ENCODE results near the gene MORN1. TPM values are rescaled to one million over a fixed set of nuclear protein-coding genes. Genes with fewer than 3 reads are reported as not detected.

Gene MORN1
- total and polyA plus RNA-seq, 2 of the 8 experiments (the other 6 are each of a cell fraction or from before 2014, with no cell fraction given): 5.0 to 9.1 TPM

DNA sequence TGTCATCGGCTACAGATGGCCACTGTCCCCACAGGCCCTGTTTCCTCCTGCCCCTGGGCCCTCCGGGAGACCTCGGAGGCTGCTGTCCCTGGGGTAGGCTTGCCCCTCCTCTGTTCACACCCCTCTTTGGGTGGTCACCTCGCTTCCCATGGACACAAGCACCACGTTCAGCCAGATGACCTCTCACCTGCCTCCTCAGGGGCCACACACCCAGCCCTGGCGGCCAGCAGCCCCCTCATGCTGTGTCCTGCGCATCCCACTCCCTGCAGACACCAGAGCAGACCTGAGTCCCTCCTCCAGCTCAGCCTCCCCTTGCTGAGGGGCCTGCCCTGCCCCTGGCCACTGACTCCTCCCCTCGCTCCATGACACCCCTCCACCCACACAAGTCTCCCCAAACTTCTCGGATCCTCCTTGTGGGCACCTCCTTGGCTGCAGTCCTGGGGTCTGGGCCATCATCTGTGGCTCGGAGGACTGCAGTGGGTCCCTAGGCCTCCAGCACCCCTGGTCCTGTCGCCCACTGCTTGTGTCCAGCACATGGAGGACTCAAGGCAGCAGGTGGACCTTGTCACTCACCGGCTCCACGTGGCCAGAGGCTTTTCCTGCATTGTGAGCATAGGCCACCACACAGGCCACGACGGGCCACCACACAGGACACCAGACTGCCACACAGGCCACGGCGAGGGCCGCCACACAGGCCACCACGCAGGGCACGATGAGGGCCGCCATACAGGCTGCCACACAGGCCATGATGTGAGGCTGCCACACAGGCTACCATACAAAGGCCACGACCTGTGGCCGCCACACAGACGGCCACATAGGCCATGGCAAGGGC is 51.1 kb downstream of the MORN1 start:
- DNase-seq (ENCODE audit: low read depth in 1 of 2, low spot score in 2 of 2): no peak
- peak; percentile 81 for TF ChIP-seq EGR1 (IDR thresholded peaks at IDR 0.05; ENCODE audit: borderline replicate concordance, low read depth, low read length)
- TF ChIP-seq FOSL1 (IDR thresholded peaks at IDR 0.05; ENCODE audit: insufficient read depth, low read depth, low read length): peak; percentile 62; the same call in 1 of the 2 replicates
- TF ChIP-seq SUZ12 (IDR thresholded peaks at IDR 0.05; ENCODE audit: low read length): no peak
- no peaks in the 10 kb centered on the region for H3K4me1 ChIP-seq (replicated peaks in 1 of 4; ENCODE audit: control insufficient read depth in 3 of 4, insufficient read depth in 4 of 4, low read length in 3 of 4)
- H3K4me2 ChIP-seq (ENCODE audit: insufficient read depth in 1 of 2, low read depth in 2 of 2, low read length in 2 of 2): no peak overlapping the region
- no peak overlapping the region for H2AK5ac ChIP-seq (ENCODE audit: low read depth, low read length)
- H3K79me1 ChIP-seq (ENCODE audit: low read depth, low read length): no peaks in the 10 kb centered on the region
- no peak overlapping the region for H2BK12ac ChIP-seq (ENCODE audit: low read depth, low read length)
- CTCF ChIA-PET (ENCODE audit: partially characterized antibody): interaction anchor here (1.5 to 1.7 kb wide), 2 partner anchors 41 kb away, joined by 3 to 5 read pairs; no protein-coding TSS in a partner anchor
- H3K27me3 ChIP-seq (replicated peaks in 1 of 4; ENCODE audit: control insufficient read depth in 3 of 4, extremely low read depth in 1 of 4, insufficient read depth in 3 of 4, low read length in 3 of 4): no peaks in the 10 kb centered on the region
- H3K9ac ChIP-seq (replicated peaks in 1 of 4; ENCODE audit: extremely low read depth in 1 of 4, low read depth in 3 of 4, low read length in 3 of 4): no peak overlapping the region
- no peak overlapping the region for H2BK15ac ChIP-seq (ENCODE audit: low read length)
- no peaks in the 10 kb centered on the region for H3K9me3 ChIP-seq (ENCODE audit: insufficient read depth in 2 of 2, low read depth in 1 of 2, low read length in 1 of 2)
- FAIRE-seq: no peak
- no peak overlapping the region for H2BK120ac ChIP-seq (replicated peaks; ENCODE audit: low read depth, low read length)
- H3K27ac ChIP-seq (ENCODE audit: low read depth, low read length): no peak overlapping the region
- H4K91ac ChIP-seq (replicated peaks; ENCODE audit: insufficient read length, low read length): no peak overlapping the region
- H3K56ac ChIP-seq (replicated peaks; ENCODE audit: insufficient read length, low read depth, low read length): no peak overlapping the region
- H2BK20ac ChIP-seq (ENCODE audit: low read length): no peak overlapping the region
- no peak overlapping the region for H4K5ac ChIP-seq (ENCODE audit: insufficient read length, low read depth, low read length)
- H3K23me2 ChIP-seq (ENCODE audit: low read depth, low read length): no peaks in the 10 kb centered on the region
- no peak overlapping the region for H3K23ac ChIP-seq (ENCODE audit: insufficient read length)
- H4K8ac ChIP-seq (ENCODE audit: extremely low read depth, insufficient read depth, low read length): peak overlapping the region; percentile 35
- POLR2A ChIA-PET (ENCODE audit: partially characterized antibody): no interaction called here
- WGBS, 2 experiments (ENCODE audit: extremely low coverage in 1 of 2, insufficient coverage in 1 of 2, insufficient read length in 1 of 2, insufficient replicate concordance in 2 of 2, low coverage in 1 of 2, low lambda C conversion rate in 2 of 2, missing lambda C conversion rate in 1 of 2): 92% methylated on average over 23 of the region's 24 CpGs; no CpG with 5 or more reads in 1 of the 2 experiments
- no peaks in the 10 kb centered on the region for H3K36me3 ChIP-seq (ENCODE audit: control insufficient read depth in 2 of 4, insufficient read depth in 4 of 4, low read length in 3 of 4)
- H4K20me1 ChIP-seq (replicated peaks in 1 of 2; ENCODE audit: control insufficient read depth in 1 of 2, insufficient read depth in 2 of 2, low read length in 2 of 2): peaks cover 0 to 3% of the 10 kb centered on the region in 2 experiments
- no peak overlapping the region for H2AFZ ChIP-seq (ENCODE audit: low read length)
- H3K18ac ChIP-seq (ENCODE audit: extremely low read depth, low read length): no peak overlapping the region
- no peak overlapping the region for H3K4ac ChIP-seq (replicated peaks; ENCODE audit: insufficient read length, low read depth, low read length)
- H3K79me2 ChIP-seq (ENCODE audit: control insufficient read depth in 1 of 2, insufficient read depth in 2 of 2, low read length in 2 of 2): no peaks in the 10 kb centered on the region
- H3K4me3 ChIP-seq (ENCODE audit: extremely low read depth in 1 of 4, insufficient read depth in 2 of 4, low read depth in 3 of 4, low read length in 4 of 4): no peak overlapping the region
- H3K14ac ChIP-seq (ENCODE audit: insufficient read length): no peak overlapping the region
- no peak overlapping the region for H2BK5ac ChIP-seq (ENCODE audit: low read depth, low read length)

All from H1 (cell line).